GM12865 (cell line): ENCODE measurements around the gene ATP8A1.

Experiments
- DNase-seq: peaks from one replicate; pipeline ENCODE4 v3.0.0; 2010; ENCODE audit warnings: low read depth
- H3K4me3 ChIP-seq: 2 replicates; pipeline ENCODE4 v1.5.1; 2011; ENCODE audit warnings: mild to moderate bottlenecking, low read depth, low read length, control low read depth
- TF ChIP-seq, protein P1 (sequence below): IDR thresholded peaks from 2 replicates; pipeline ENCODE4 v1.5.1; 2011; ENCODE audit warnings: low read length, control low read depth, low read depth, inconsistent platforms; ENCODE audit not compliant: insufficient read depth; ENCODE audit errors: missing control alignments

ATP8A1 gene

DNA sequence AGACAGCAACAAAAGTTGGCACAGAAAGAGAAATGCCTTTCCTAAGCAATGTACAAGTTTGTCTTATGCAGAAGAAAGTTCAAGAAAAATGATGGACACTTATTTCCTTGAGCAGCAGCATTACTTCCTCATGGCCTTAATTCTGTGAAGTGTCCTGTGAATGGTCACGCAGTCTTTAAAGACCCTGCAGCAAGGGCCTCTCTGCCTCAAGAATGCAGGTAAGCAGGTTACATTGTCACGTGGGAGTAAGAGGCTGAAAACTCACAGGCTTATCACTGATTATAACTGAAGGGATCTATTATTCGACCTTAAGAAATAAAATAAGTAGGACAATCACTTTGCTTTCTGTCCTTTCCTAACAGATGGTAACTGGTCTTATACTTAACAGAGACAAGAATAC lies 109.1 kb downstream of the ATP8A1 start:
- TF ChIP-seq, protein P1, sequence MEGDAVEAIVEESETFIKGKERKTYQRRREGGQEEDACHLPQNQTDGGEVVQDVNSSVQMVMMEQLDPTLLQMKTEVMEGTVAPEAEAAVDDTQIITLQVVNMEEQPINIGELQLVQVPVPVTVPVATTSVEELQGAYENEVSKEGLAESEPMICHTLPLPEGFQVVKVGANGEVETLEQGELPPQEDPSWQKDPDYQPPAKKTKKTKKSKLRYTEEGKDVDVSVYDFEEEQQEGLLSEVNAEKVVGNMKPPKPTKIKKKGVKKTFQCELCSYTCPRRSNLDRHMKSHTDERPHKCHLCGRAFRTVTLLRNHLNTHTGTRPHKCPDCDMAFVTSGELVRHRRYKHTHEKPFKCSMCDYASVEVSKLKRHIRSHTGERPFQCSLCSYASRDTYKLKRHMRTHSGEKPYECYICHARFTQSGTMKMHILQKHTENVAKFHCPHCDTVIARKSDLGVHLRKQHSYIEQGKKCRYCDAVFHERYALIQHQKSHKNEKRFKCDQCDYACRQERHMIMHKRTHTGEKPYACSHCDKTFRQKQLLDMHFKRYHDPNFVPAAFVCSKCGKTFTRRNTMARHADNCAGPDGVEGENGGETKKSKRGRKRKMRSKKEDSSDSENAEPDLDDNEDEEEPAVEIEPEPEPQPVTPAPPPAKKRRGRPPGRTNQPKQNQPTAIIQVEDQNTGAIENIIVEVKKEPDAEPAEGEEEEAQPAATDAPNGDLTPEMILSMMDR, result no peak
- no peak for DNase-seq
- no peak overlapping the region for H3K4me3 ChIP-seq

DNA sequence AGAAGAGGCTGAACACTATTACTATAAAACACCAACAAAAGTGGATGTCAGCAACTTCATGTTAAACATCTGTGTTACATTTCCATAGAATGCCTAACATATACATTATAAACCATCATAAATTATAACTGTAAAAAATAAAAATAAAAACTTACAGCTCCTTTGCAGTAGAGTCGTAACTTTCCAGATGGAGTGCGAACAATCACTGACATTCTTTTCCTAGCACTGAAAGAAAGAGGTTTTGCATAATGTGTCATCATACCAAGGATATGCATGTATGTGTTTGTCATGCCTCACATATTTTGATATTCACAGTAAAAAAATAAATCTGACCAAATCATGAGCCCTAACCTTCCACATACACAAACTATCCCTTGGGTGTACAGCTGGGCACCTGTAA lies 113.1 kb downstream of the ATP8A1 start:
- no peak for DNase-seq
- no peak overlapping the region for H3K4me3 ChIP-seq
- TF ChIP-seq, protein P1, result no peak

GRCh38 chr4:42543126-42543525 lies 113.8 kb downstream of the ATP8A1 start:
- no peak overlapping the region for H3K4me3 ChIP-seq
- TF ChIP-seq, protein P1, result no peak
- DNase-seq, result no peak

DNA sequence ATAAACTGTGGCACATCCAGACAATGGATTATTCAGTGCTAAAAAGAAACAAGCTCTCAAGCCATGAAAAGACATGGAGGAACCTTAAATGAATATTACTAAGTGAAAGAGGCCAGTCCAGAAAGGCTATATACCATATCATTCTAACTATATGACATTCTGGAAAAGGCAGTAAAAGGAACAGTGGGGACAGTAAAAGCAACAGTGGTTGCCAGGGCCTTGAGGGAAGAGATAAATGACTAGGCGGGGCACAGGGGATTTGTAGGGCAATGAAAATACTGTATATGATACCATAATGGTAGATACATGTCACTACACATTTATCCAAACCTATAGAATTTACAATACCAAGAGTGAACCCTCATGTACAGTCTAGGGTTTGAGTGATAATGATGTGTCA lies 115.3 kb downstream of the ATP8A1 start:
- DNase-seq, result no peak
- TF ChIP-seq, protein P1, result no peak

GRCh38 chr4:42533042-42533441 lies 123.9 kb downstream of the ATP8A1 start:
- H3K4me3 ChIP-seq, result no peak overlapping the region
- no peak for DNase-seq
- TF ChIP-seq, protein P1, result no peak

More for the DNA sequence above, 115.3 kb downstream of the ATP8A1 start:
- no peak overlapping the region for H3K4me3 ChIP-seq

GRCh38 chr4:42531341-42532030 lies 125.4 kb downstream of the ATP8A1 start:
- TF ChIP-seq, protein P1, result no peak
- no peak for DNase-seq
- no peak overlapping the region for H3K4me3 ChIP-seq
